ENCODE data around the gene CCT8L2. TPM values are rescaled to one million over a fixed set of nuclear protein-coding genes. Genes with fewer than 3 reads are reported as not detected.
"Not testable (repeated sequence)": the region's sequence is repeated elsewhere in the genome, so short reads cannot be mapped to it uniquely, and the experiment has no call there.

Gene CCT8L2
- total RNA-seq (not detected), polyA plus RNA-seq (not detected)
- long read RNA-seq, donor 1, result 0 reads
- long read RNA-seq, donor 2, result 0 reads
- long read RNA-seq, donor 3, result 0 reads
- long read RNA-seq, donor 4, result 0 reads
- long read RNA-seq, donor 5, result 0 reads
- long read RNA-seq, donor 6, result 0 reads
- long read RNA-seq, donor 7, result 0 reads
- long read RNA-seq, donor 8, result 0 reads
- long read RNA-seq, donor 9, result 0 reads
- long read RNA-seq, donor 10, result 0 reads

DNA sequence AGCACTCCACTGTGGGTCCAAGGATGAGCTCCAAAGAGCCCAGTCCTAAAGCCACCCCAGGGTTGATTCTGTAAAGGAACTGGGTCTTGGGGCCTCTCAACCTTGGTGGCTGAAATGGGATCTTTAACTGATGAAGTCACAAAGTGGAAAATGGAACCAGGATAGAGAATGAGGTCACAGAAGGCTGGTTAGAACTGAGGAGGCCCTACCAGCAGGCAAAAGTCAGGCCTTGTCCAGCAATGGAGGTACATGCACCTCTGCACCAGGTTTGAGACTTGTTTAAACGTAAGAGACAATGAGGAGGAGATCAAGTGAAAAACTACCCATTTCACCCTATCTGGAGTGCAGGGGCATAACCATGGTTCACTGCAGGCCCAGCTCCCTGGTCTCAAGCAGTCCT is at the start of gene CCT8L2:
CCT8L2 (minus strand) TSS at position 101 of the 400 bp plus-strand sequence. CDS start 260 bp downstream, outside the sequence.
- H3K9me3 ChIP-seq; H3K36me3 ChIP-seq; DNase-seq; H3K4me3 ChIP-seq; H3K27ac ChIP-seq; H3K4me1 ChIP-seq; intact Hi-C loops (cut with DNase I; ENCODE audit: low total_unique reads): not testable (repeated sequence)
- WGBS, 5 donors, result 67 to 87% (median 79%) methylated on average over 1 of the region's 1 CpG
- H3K27me3 ChIP-seq, result peaks cover 0 to 14% (median 0%) of the 10 kb centered on the region in 3 donors

GRCh38 chr22:16635442-16635841 is 42.8 kb upstream of the CCT8L2 start:
- intact Hi-C loops (cut with DNase I; ENCODE audit: low total_unique reads); H3K27ac ChIP-seq; H3K4me3 ChIP-seq; H3K27me3 ChIP-seq; H3K4me1 ChIP-seq; H3K36me3 ChIP-seq; DNase-seq; H3K9me3 ChIP-seq: not testable (repeated sequence)
- 40 to 83% (median 70%) methylated on average over 1 of the region's 1 CpG for WGBS, 5 donors

- H3K9me3 ChIP-seq; H3K4me1 ChIP-seq; H3K27ac ChIP-seq; H3K4me3 ChIP-seq; intact Hi-C loops (cut with DNase I; ENCODE audit: low total_unique reads); H3K27me3 ChIP-seq; H3K36me3 ChIP-seq; DNase-seq: not testable (repeated sequence)
Observed at GRCh38 chr22:16634092-16634491, 41.5 kb upstream of the CCT8L2 start.

DNA sequence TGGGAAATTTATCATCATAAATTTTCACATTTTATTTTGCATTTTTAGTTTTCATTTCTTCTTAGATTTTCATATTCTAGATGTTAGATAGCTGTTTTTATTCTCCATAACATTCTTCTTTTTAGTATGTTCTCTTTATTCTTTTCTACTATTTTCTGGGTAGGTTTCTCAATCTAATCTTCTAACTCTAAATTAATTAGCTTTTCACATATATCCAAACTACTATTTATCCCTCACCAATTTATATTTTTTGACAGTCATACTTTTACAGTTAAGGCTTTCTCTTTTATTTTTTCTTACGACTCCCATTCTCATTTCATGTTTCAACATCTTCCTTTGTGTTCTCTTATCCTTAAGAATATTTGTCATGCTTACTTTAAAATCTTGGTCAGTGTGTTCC is 35.9 kb upstream of the CCT8L2 start:
- intact Hi-C loops (cut with DNase I; ENCODE audit: low total_unique reads), result not testable (repeated sequence)

DNA sequence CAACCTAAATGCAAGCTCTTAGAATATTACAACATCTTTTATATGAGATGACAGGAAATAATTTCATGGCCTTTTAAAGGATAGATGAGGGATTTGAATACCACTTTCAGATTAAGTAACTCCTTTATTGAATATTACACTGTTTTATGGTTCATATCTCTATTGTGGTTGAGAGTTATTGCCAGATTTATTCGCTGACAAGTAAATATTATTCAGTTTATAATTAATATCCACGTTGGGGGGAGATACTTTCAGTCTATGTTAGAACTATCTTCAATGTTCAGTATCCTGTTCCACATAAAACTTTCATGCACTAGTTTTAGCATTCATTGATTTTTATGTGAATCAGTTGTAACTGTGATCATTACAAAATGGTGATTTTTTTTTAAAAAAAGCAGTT is 32.4 kb upstream of the CCT8L2 start:
- H3K36me3 ChIP-seq; H3K27me3 ChIP-seq; intact Hi-C loops (cut with DNase I; ENCODE audit: low total_unique reads); DNase-seq; H3K4me3 ChIP-seq; H3K4me1 ChIP-seq; H3K9me3 ChIP-seq; H3K27ac ChIP-seq: not testable (repeated sequence)
- 43 to 52% (median 47%) methylated on average over 2 of the region's 2 CpGs for WGBS, 5 donors

More for the DNA sequence above, 35.9 kb upstream of the CCT8L2 start:
- H3K27ac ChIP-seq, DNase-seq, H3K36me3 ChIP-seq, H3K27me3 ChIP-seq, H3K9me3 ChIP-seq, H3K4me3 ChIP-seq, H3K4me1 ChIP-seq: not testable (repeated sequence)
- 87 to 97% (median 94%) methylated on average over 1 of the region's 1 CpG for WGBS, 5 donors

GRCh38 chr22:16623595-16623994 is 31.0 kb upstream of the CCT8L2 start:
- intact Hi-C loops (cut with DNase I; ENCODE audit: low total_unique reads), result not testable (repeated sequence)

GRCh38 chr22:16617516-16617915 is 24.9 kb upstream of the CCT8L2 start:
- H3K9me3 ChIP-seq; H3K27ac ChIP-seq; H3K4me1 ChIP-seq; H3K36me3 ChIP-seq; H3K4me3 ChIP-seq; intact Hi-C loops (cut with DNase I; ENCODE audit: low total_unique reads); H3K27me3 ChIP-seq; DNase-seq: not testable (repeated sequence)
- WGBS, 5 donors, result 31 to 63% (median 52%) methylated on average over 2 to 3 of the region's 3 CpGs

More at GRCh38 chr22:16623595-16623994, 31.0 kb upstream of the CCT8L2 start:
- H3K4me3 ChIP-seq, H3K36me3 ChIP-seq, H3K9me3 ChIP-seq, H3K4me1 ChIP-seq, H3K27ac ChIP-seq, H3K27me3 ChIP-seq, DNase-seq: not testable (repeated sequence)

DNA sequence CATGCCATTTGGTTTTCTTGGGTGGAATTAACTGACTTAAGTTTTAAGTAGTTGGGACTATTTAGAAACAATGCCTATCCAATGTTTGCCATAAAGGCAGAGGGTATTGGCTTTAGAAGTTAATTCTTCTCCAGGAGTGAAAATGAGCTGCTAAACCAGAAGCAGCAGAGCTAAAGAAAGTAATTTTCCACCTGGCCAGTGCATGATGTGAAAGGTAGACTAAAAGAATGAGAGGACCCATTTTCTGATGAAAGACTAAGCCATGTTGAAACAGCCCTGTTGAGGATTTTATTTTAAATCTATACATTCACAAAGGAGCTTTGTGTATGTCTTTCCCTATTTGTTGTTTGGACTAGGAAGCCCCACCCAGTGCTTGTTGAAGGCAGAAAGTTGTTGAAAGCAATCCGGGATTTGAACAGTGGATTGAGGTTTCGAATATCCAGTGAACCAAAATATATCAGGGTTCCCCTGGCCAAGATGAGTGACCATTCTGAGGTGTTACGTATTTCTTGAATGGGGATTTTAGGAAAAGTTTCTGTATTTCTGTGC is 23.9 kb upstream of the CCT8L2 start:
- WGBS, 5 donors, result 67 to 82% (median 73%) methylated on average over 3 of the region's 3 CpGs
- H3K4me3 ChIP-seq; H3K4me1 ChIP-seq; H3K27me3 ChIP-seq; intact Hi-C loops (cut with DNase I; ENCODE audit: low total_unique reads); H3K36me3 ChIP-seq; H3K27ac ChIP-seq; H3K9me3 ChIP-seq; DNase-seq: not testable (repeated sequence)

GRCh38 chr22:16615606-16616245 is 23.1 kb upstream of the CCT8L2 start:
- H3K27ac ChIP-seq; H3K9me3 ChIP-seq; H3K4me1 ChIP-seq; H3K36me3 ChIP-seq; intact Hi-C loops (cut with DNase I; ENCODE audit: low total_unique reads); DNase-seq; H3K27me3 ChIP-seq; H3K4me3 ChIP-seq: not testable (repeated sequence)
- WGBS, 5 donors, result 68 to 76% (median 73%) methylated on average over 5 of the region's 5 CpGs
